K562 (cell line): ENCODE results near the gene OR10J1. TPM values are rescaled to one million over a fixed set of nuclear protein-coding genes. Genes with fewer than 3 reads are reported as not detected.
"Not testable (repeated sequence)": the region's sequence is repeated elsewhere in the genome, so short reads cannot be mapped to it uniquely, and the experiment has no call there.

ENCODE experiments used
- ATAC-seq: fragments of 200-7000 bp; cut with Tn5 transposase; 3 replicates; pipeline ENCODE4 v1.9.1; 2020; ENCODE audit warnings: moderate library complexity
- BruUV-seq: library from RNA; stranded (reverse); fragments of 400-500 nt; replicated peaks from 2 replicates; lab custom pipeline; 2021; lab: Mats Ljungman, UMichigan
- CTCF ChIA-PET: fragments of 300-600 bp; formaldehyde crosslinking; extraction: SDS; loops from one replicate; lab custom pipeline; 2021; ENCODE audit warnings: low intra/inter-chr PET ratio; lab: Yijun Ruan, JAX
- POLR2A ChIA-PET: fragments of 300-600, 350-650 bp; sonication (Branson Sonifier 250); formaldehyde crosslinking; extraction: SDS; loops from one replicate; lab custom pipeline; 2021; ENCODE audit warnings: antibody characterized with exemption, inconsistent platforms; lab: Yijun Ruan, JAX
- DNase-seq, 4 experiments: peaks; one replicate each; pipeline versions ENCODE4 v3.0.0 to v3.0.0-alpha.2; 2011 to 2018; ENCODE audit warnings: low spot score in 3 of 4, mixed read lengths in 3 of 4; ENCODE audit errors: extremely low read depth in 1 of 4
- FAIRE-seq: peaks from 2 replicates; lab custom pipeline; 2011; peaks lifted over from hg19 to GRCh38; lab: Jason Lieb, UNC
- H2AFZ ChIP-seq: 2 replicates; pipeline ENCODE4 v1.6.0; 2011; ENCODE audit warnings: low read depth, low read length, control low read depth, inconsistent platforms
- H3K27ac ChIP-seq: fragments of 200-600 bp; 3 replicates; pipeline ENCODE4 v1.8.0; 2011; ENCODE audit warnings: low read depth, mild to moderate bottlenecking, control low read depth, inconsistent platforms, low read length, moderate library complexity, mixed read lengths; ENCODE audit errors: extremely low read depth
- H3K27me3 ChIP-seq, 2 experiments: fragments of 300-600 bp in 1 of 2; 2 replicates in 1 of 2; 3 replicates in 1 of 2; pipeline versions ENCODE4 v1.6.0 to v1.8.0; 2011; ENCODE audit warnings: inconsistent platforms in 2 of 2, low read length in 2 of 2, mild to moderate bottlenecking in 1 of 2, mixed read lengths in 1 of 2, moderate library complexity in 1 of 2; ENCODE audit not compliant: control insufficient read depth in 2 of 2, insufficient read depth in 2 of 2
- H3K36me3 ChIP-seq: fragments of 300-600 bp; 3 replicates; pipeline ENCODE4 v1.8.0; 2011; ENCODE audit warnings: mild to moderate bottlenecking, low read length, inconsistent platforms; ENCODE audit not compliant: control insufficient read depth, insufficient read depth
- H3K4me1 ChIP-seq, 2 experiments: fragments of 200-600 bp in 1 of 2; replicated peaks in 1 of 2; 2 replicates in 1 of 2; 3 replicates in 1 of 2; pipeline versions ENCODE4 v1.5.1 to v1.8.0; 2011; ENCODE audit warnings: inconsistent platforms in 2 of 2, low read length in 2 of 2, mild to moderate bottlenecking in 1 of 2, mixed read lengths in 1 of 2, moderate library complexity in 1 of 2; ENCODE audit not compliant: control insufficient read depth in 2 of 2, insufficient read depth in 2 of 2
- H3K4me2 ChIP-seq: 2 replicates; pipeline ENCODE4 v1.6.1; 2011; ENCODE audit warnings: low read length, control low read depth, inconsistent platforms, mixed read lengths; ENCODE audit not compliant: insufficient read depth
- H3K4me3 ChIP-seq: fragments of 200-600 bp; sonication (generic), shearing (Covaris generic); 2 replicates; pipeline ENCODE4 v1.5.1; 2016; ENCODE audit warnings: control low read depth, inconsistent platforms
- H3K79me2 ChIP-seq: fragments of 200-600 bp; 3 replicates; pipeline ENCODE4 v1.8.0; 2011; ENCODE audit warnings: low read length, inconsistent platforms; ENCODE audit not compliant: control insufficient read depth, insufficient read depth
- H3K9ac ChIP-seq, 2 experiments: 2 replicates each; pipeline versions ENCODE4 v1.6.0 to v1.6.1; 2011; ENCODE audit warnings: low read depth in 2 of 2, low read length in 2 of 2, control low read depth in 1 of 2, inconsistent platforms in 1 of 2, mild to moderate bottlenecking in 1 of 2, mixed read lengths in 1 of 2; ENCODE audit not compliant: insufficient read depth in 1 of 2
- H3K9me1 ChIP-seq: one replicate; pipeline ENCODE4 v1.6.0; 2011; ENCODE audit warnings: inconsistent platforms, mild to moderate bottlenecking, low read length, moderate library complexity; ENCODE audit not compliant: control insufficient read depth, insufficient read depth
- H3K9me3 ChIP-seq: replicated peaks from 2 replicates; pipeline ENCODE4 v1.5.1; 2011; ENCODE audit warnings: low read depth, low read length, inconsistent platforms; ENCODE audit not compliant: control insufficient read depth, insufficient read depth
- H4K20me1 ChIP-seq: replicated peaks from 2 replicates; pipeline ENCODE4 v1.6.1; 2011; ENCODE audit warnings: low read length, inconsistent platforms, mixed read lengths; ENCODE audit not compliant: control insufficient read depth, insufficient read depth
- CREB1 ChIP-seq, 2 experiments: sonication (generic) in 1 of 2; formaldehyde crosslinking in 1 of 2; IDR thresholded peaks; 2 replicates each; pipeline versions ENCODE4 v1.6.1 to v1.8.0; 2012 to 2022; ENCODE audit warnings: inconsistent platforms in 1 of 2, mild to moderate bottlenecking in 1 of 2, missing genetic modification reagents in 1 of 2, moderate library complexity in 1 of 2
- HDAC3 ChIP-seq: fragments of 450-650 bp; IDR thresholded peaks from 2 replicates; pipeline ENCODE4 v1.6.1; 2018; ENCODE audit warnings: borderline replicate concordance, mild to moderate bottlenecking, moderate library complexity; ENCODE audit not compliant: partially characterized antibody
- MITF ChIP-seq: IDR thresholded peaks from 2 replicates; pipeline ENCODE4 v1.6.1; 2014; ENCODE audit warnings: antibody characterized with exemption
- NRF1 ChIP-seq, 2 experiments: fragments of 450-650 bp; IDR thresholded peaks in 1 of 2; conservative IDR thresholded peaks in 1 of 2; 2 replicates each; pipeline ENCODE4 v1.6.1; 2014; ENCODE audit warnings: mild to moderate bottlenecking in 2 of 2
- ZNF445 ChIP-seq: fragments of 250-450 bp; sonication (Bioruptor Pico); IDR thresholded peaks from 2 replicates; pipeline ENCODE4 v1.4.0; 2020; ENCODE audit warnings: low read depth, mild to moderate bottlenecking, moderate library complexity
- ZNF512 ChIP-seq: IDR thresholded peaks from 2 replicates; pipeline ENCODE4 v1.6.1; 2016; ENCODE audit warnings: missing genetic modification characterization, missing compliant biosample characterization
- ZNF668 ChIP-seq: fragments of 250-450 bp; sonication (Bioruptor Pico); IDR thresholded peaks from 2 replicates; pipeline ENCODE4 v1.8.0; 2022; ENCODE audit warnings: mild to moderate bottlenecking, inconsistent platforms
- WGBS: fragments of 100-300 bp; shearing (Covaris generic); methylation state at CpG from one replicate; pipeline ENCODE4 v1.1.6; 2016; ENCODE audit warnings: low coverage, mixed read lengths; ENCODE audit not compliant: insufficient coverage; ENCODE audit errors: missing lambda C conversion rate; 5-methylcytosine and 5-hydroxymethylcytosine counted together
- in situ Hi-C: fragments of 300-500 bp; cut with MboI; formaldehyde crosslinking; loops from 4 replicates; pipeline ENCODE4 v1.15.0; 2018; ENCODE audit warnings: inconsistent platforms, mixed read lengths
- intact Hi-C: fragments of 100-400 bp; cut with micrococcal nuclease; formaldehyde crosslinking; loops from 2 replicates; pipeline ENCODE4 v1.14.2; 2022
- polyA plus RNA-seq, 8 experiments: library from polyadenylated mRNA; depleted of rRNA in 4 of 8; stranded (reverse) in 5 of 8; unstranded in 3 of 8; fragments of >200 nt; fragmentation: Nextera tagmentation in 2 of 8; fragmentation: Illumina TruSeq in 1 of 8; extraction: Ambion mirVana in 2 of 8; extraction: Trizol in 1 of 8; gene quantifications; 2 replicates each; pipeline versions ENCODE4 v1.2.1 to v1.2.3, GENCODE V29; 2011 to 2014; ENCODE audit warnings: inconsistent platforms in 1 of 8, missing spikeins in 1 of 8
- total RNA-seq, 7 experiments: library from RNA; depleted of rRNA in 6 of 7; stranded (reverse); fragments of >200 nt in 6 of 7; fragmentation: Illumina TruSeq in 2 of 7; extraction: Trizol in 2 of 7; gene quantifications; 2 replicates each; pipeline versions ENCODE4 v1.2.1 to v1.2.3, GENCODE V29; 2011 to 2021; ENCODE audit warnings: low replicate concordance in 1 of 7
- TF ChIP-seq, protein P1 (sequence below): fragments of 450-650 bp; IDR thresholded peaks from 2 replicates; pipeline ENCODE4 v1.6.1; 2018; ENCODE audit not compliant: partially characterized antibody

OR10J1 gene
- total and polyA plus RNA-seq, 9 of the 15 experiments (the other 6 are each of a cell fraction or from before 2014, with no cell fraction given) = not detected

DNA sequence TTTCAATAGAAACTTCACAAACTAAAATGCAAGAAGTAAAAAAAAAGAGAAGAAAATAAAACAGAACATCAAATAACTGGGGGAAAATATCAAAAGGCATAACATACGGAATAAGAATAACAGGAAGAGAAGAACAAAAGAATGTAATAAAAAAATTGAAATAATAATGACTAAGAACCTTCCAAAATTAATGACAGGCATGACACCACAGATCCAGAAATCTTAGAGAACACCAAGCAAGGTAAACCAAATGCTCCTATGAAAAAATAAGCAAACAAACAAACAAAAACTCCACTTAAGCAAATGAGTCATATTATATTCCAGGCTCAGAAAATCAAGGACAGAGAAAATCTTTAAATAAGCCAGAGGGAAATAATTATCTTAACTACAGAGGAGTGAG, 8.7 kb downstream of the OR10J1 start (continued):
- TF ChIP-seq, protein P1, sequence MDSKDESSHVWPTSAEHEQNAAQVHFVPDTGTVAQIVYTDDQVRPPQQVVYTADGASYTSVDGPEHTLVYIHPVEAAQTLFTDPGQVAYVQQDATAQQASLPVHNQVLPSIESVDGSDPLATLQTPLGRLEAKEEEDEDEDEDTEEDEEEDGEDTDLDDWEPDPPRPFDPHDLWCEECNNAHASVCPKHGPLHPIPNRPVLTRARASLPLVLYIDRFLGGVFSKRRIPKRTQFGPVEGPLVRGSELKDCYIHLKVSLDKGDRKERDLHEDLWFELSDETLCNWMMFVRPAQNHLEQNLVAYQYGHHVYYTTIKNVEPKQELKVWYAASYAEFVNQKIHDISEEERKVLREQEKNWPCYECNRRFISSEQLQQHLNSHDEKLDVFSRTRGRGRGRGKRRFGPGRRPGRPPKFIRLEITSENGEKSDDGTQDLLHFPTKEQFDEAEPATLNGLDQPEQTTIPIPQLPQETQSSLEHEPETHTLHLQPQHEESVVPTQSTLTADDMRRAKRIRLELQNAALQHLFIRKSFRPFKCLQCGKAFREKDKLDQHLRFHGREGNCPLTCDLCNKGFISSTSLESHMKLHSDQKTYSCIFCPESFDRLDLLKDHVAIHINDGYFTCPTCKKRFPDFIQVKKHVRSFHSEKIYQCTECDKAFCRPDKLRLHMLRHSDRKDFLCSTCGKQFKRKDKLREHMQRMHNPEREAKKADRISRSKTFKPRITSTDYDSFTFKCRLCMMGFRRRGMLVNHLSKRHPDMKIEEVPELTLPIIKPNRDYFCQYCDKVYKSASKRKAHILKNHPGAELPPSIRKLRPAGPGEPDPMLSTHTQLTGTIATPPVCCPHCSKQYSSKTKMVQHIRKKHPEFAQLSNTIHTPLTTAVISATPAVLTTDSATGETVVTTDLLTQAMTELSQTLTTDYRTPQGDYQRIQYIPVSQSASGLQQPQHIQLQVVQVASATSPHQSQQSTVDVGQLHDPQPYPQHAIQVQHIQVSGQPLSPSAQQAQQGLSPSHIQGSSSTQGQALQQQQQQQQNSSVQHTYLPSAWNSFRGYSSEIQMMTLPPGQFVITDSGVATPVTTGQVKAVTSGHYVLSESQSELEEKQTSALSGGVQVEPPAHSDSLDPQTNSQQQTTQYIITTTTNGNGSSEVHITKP = no peak
- TF ChIP-seq ZNF512 (tag) (no peak), MITF (no peak), NRF1 (conservative IDR thresholded peaks at IDR 0.05 in 1 of 2, IDR thresholded peaks at IDR 0.05 in 1 of 2) (no peak), ZNF668 (CRISPR knock-in tag) (no peak), CREB1 (IDR thresholded peaks at IDR 0.05) (no peak), CREB1 (CRISPR knock-in tag; IDR thresholded peaks at IDR 0.05) (no peak), ZNF445 (no peak), HDAC3 (no peak)

GRCh38 chr1:159449605-159450004, 10.1 kb downstream of the OR10J1 start:
- 6% methylated on average over 3 of the region's 23 CpGs for WGBS
- DNase-seq, POLR2A ChIA-PET, BruUV-seq, H3K27ac ChIP-seq, H3K4me3 ChIP-seq, H3K4me1 ChIP-seq, H3K36me3 ChIP-seq, in situ Hi-C loops, CTCF ChIA-PET, ATAC-seq, H3K79me2 ChIP-seq, FAIRE-seq, H3K9ac ChIP-seq, intact Hi-C loops, H3K9me3 ChIP-seq, H3K27me3 ChIP-seq, H4K20me1 ChIP-seq, H2AFZ ChIP-seq, H3K4me2 ChIP-seq, H3K9me1 ChIP-seq: not testable (repeated sequence)
